Muscle of leg (tissue), 11 donors: ENCODE data around the gene NPHP3. TPM values are rescaled to one million over a fixed set of nuclear protein-coding genes. Genes with fewer than 3 reads are reported as not detected.

ENCODE experiments used
- DNase-seq: peaks from one replicate; pipeline ENCODE4 v3.0.0; 2013
- H3K27ac ChIP-seq: one replicate; pipeline ENCODE4 v1.5.1; 2013; ENCODE audit warnings: mild to moderate bottlenecking, low read length, control low read depth
- H3K27me3 ChIP-seq: one replicate; pipeline ENCODE4 v1.6.1; 2013; ENCODE audit warnings: low read length; ENCODE audit not compliant: control insufficient read depth, insufficient read depth
- H3K36me3 ChIP-seq: one replicate; pipeline ENCODE4 v1.6.1; 2013; ENCODE audit warnings: low read length; ENCODE audit not compliant: control insufficient read depth, insufficient read depth
- H3K4me1 ChIP-seq: one replicate; pipeline ENCODE4 v1.6.1; 2013; ENCODE audit warnings: low read length; ENCODE audit not compliant: control insufficient read depth, insufficient read depth
- H3K4me3 ChIP-seq: one replicate; pipeline ENCODE4 v1.5.1; 2013; ENCODE audit warnings: low read length, control low read depth
- H3K9me3 ChIP-seq: replicated peaks from 2 replicates; pipeline ENCODE4 v1.6.1; 2013; ENCODE audit warnings: low read depth, low read length; ENCODE audit not compliant: control insufficient read depth
- WGBS: methylation state at CpG from one replicate; pipeline ENCODE4 v1.1.5; 2013; ENCODE audit warnings: missing lambda C conversion rate; ENCODE audit not compliant: insufficient coverage; 5-methylcytosine and 5-hydroxymethylcytosine counted together
- polyA plus RNA-seq, 8 donors: library from polyadenylated mRNA; unstranded; fragments of 120-200 nt; gene quantifications; one replicate each; pipeline versions ENCODE4 v1.2.1 to v1.2.3, GENCODE V29; 2013; ENCODE audit warnings: inconsistent platforms in 1 of 8, low replicate concordance in 1 of 8; ENCODE audit not compliant: insufficient read length in 8 of 8, insufficient read depth in 1 of 8
- total RNA-seq: library from RNA; stranded (reverse); fragments of 120-200 nt; gene quantifications from one replicate; pipeline ENCODE4 v1.2.4, GENCODE V29; 2013

NPHP3 gene
- total and polyA plus RNA-seq, 9 donors = 21.3 to 50.8 (median 29.4) TPM

DNA sequence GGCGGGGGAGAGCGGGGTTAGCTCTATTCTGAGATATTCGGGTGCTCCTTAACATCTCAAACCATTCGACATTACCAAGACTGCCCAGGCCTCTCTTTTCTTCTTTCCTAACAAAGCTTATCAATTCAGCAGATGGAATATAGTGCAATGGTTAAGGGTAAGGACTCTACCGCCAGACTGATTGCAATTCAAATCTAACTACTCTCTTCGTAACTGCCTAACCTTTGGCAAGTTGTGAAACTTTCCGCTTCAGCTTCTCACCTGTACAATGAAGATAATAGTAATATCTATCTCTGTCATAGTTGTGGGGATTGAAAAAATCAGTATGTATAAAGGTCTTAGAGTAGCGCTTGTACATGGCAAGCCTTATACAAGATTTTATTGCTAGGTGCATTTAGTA, 61.1 kb downstream of the NPHP3 start:
- no CpG with 5 or more reads among the region's 8 CpGs for WGBS
- Histone ChIP-seq H3K27me3 (no peaks in the 10 kb centered on the region), H3K4me3 (peak overlapping the region; percentile 69), H3K4me1 (peaks cover 2% of the 10 kb centered on the region), H3K36me3 (no peaks in the 10 kb centered on the region), H3K27ac (no peak overlapping the region), H3K9me3 (no peaks in the 10 kb centered on the region)
- DNase-seq = no peak

- H3K27me3 ChIP-seq = no peaks in the 10 kb centered on the region
- DNase-seq = no peak
- peak overlapping the region; percentile 69 for H3K4me3 ChIP-seq
- WGBS = 0% methylated on average over 2 of the region's 5 CpGs
- peak overlapping the region; percentile 94 for H3K27ac ChIP-seq
- H3K4me1 ChIP-seq = peaks cover 2% of the 10 kb centered on the region
- H3K9me3 ChIP-seq = no peaks in the 10 kb centered on the region
- H3K36me3 ChIP-seq = no peaks in the 10 kb centered on the region
Observed at GRCh38 chr3:132660811-132661070, 61.5 kb downstream of the NPHP3 start.

DNA sequence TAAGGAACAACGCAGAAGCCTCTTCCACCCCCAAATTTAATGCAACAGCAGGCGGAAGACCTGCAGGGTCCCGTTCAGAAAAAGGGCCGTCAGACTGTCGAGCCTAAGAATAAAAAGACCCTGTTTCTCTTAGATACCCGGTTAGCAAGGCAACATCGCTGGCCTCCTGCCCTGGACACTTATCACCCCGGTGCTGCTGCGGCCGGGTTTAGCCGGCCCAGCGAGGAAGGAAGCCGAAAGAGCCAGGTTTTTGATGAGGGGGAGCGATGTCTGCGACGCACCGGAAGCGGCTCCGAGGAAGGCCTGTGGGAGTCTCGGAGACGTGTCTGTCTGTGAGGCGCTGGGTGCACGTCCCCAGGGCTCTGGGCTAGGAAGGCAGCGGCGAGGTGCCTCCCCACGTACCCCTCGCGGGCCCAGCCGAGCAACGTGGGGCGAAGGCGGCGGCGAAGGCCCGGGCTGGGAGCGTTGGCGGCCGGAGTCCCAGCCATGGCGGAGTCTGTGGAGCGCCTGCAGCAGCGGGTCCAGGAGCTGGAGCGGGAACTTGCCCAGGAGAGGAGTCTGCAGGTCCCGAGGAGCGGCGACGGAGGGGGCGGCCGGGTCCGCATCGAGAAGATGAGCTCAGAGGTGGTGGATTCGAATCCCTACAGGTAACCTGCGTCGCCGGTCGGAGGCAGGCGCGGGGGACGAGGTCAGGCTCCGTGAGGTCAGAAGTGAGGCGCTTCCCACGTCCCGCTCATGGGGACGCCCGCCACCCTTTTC, 62.0 kb downstream of the NPHP3 start, which contains the start of gene UBA5:
UBA5 (plus strand) TSS at position 278 of the 759 bp plus-strand sequence; CDS start at position 487, 209 bp downstream.
- H3K4me1 ChIP-seq = peaks cover 2% of the 10 kb centered on the region
- WGBS = under 1% methylated on average over 62 of the region's 64 CpGs
- H3K36me3 ChIP-seq = no peaks in the 10 kb centered on the region
- H3K4me3 ChIP-seq = peak within 1 kb of the TSS; percentile 69
- H3K27me3 ChIP-seq = no peaks in the 10 kb centered on the region
- H3K9me3 ChIP-seq = no peaks in the 10 kb centered on the region
- peak within 1 kb of the TSS; percentile 94 for H3K27ac ChIP-seq
- DNase-seq = peak; percentile 88

DNA sequence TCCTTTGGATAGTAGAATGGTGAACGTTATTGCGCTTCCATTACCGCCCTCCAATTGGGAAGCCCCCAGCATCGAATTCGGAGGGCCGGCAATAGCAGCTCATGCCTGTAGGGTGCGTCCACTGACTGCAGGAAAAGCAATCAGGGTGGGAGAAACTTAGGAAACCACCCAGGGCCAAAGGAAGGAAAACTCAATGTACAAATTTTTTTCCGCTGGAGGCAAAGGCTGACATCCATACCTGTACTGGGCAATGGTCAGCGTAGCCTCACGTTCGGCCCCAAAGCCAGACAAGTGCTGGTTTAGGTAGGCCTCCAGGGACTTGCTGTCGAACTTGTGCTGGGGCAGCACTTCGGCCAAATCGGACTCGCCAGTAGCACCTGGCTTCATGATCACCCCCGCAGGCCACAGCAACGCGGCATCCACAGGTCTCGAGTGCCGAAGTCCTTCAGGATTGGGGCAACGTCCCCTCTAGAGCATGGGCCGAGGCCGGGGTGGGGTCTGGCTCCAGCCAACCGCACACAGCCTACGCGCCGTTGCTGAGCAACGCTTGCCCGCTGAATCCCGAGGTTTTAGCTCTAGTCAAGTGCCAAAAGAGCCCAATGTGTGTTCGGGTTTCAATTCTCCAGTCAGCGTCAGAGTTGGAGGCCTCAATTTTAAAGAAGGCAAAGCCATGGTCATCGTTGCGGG, 62.7 kb downstream of the NPHP3 start, which contains the start of gene ACAD11:
ACAD11 (minus strand) TSS at position 445 of the 687 bp plus-strand sequence; CDS start at position 387, 58 bp downstream.
- H3K4me1 ChIP-seq = peaks cover 2% of the 10 kb centered on the region
- no peaks in the 10 kb centered on the region for H3K27me3 ChIP-seq
- WGBS = 0% methylated on average over 29 of the region's 34 CpGs
- peak; percentile 88 for DNase-seq
- H3K9me3 ChIP-seq = no peaks in the 10 kb centered on the region
- no peaks in the 10 kb centered on the region for H3K36me3 ChIP-seq
- peak within 1 kb of the TSS; percentile 69 for H3K4me3 ChIP-seq
- peak within 1 kb of the TSS; percentile 94 for H3K27ac ChIP-seq

DNA sequence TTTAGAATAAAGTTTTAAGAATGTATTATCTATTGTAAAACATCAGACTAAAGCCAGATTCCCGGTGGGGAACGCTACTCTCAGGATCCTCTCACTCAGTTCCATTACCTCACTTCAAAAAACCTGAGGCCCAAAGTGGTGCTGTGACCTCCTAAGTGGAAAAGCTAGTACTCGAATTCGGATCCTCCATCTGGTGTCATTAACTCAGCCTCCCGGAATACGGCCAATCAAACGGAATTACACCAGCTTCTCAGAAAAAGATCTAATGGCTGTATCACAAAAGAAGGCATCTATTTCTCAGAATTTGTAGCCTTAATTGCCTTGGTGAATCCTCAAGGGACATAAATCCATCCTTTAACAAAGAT, 63.2 kb downstream of the NPHP3 start:
- peaks cover 2% of the 10 kb centered on the region for H3K4me1 ChIP-seq
- peak overlapping the region; percentile 69 for H3K4me3 ChIP-seq
- no peaks in the 10 kb centered on the region for H3K36me3 ChIP-seq
- no peaks in the 10 kb centered on the region for H3K27me3 ChIP-seq
- 6% methylated on average over 4 of the region's 7 CpGs for WGBS
- no peak for DNase-seq
- peak overlapping the region; percentile 94 for H3K27ac ChIP-seq
- no peaks in the 10 kb centered on the region for H3K9me3 ChIP-seq

DNA sequence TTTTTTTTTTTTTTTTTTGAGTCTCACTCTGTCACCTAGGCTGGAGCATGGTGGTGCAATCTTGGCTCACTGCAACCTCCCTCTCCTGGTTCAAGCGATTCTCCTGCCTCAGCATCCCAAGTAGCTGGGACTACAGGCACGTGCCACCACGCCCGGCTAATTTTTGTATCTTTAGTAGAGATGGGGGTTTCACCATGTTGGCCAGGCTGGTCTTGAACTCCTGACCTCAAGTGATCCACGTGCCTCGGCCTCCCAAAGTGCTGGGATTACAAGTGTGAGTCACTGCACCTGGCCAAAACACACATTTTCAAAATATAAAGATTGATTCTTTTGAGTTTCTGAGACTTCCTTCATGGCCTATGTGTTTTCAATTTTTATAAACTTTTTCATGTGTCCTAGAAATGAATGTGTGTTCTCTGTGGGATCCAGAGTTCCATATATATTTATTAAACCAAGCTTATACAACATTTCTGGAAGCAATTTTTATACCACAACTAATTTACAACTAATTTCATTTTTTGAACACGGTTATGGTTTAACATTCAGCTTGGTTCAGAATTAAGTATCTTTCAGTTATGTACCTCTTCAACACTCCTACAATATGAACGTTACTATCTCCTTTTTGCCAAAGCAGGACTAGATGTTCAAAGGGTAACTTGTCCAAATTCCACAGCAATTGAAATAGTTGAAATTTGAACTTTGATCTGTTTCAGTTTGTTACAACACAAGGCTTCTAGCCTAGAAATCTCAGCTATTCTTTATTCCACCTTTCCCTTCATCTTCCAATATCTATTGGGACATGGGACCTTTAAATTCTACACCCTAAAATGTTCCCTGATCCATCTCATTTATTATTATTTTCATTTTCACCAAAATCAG, 64.1 kb downstream of the NPHP3 start:
- no CpG with 5 or more reads among the region's 8 CpGs for WGBS
- Histone ChIP-seq H3K27ac (no peak overlapping the region), H3K27me3 (no peaks in the 10 kb centered on the region), H3K4me3 (no peak overlapping the region), H3K9me3 (no peaks in the 10 kb centered on the region), H3K36me3 (no peaks in the 10 kb centered on the region), H3K4me1 (peaks cover 2% of the 10 kb centered on the region)
- DNase-seq = no peak

- no peak overlapping the region for H3K27ac ChIP-seq
- no peaks in the 10 kb centered on the region for H3K36me3 ChIP-seq
- H3K9me3 ChIP-seq = no peaks in the 10 kb centered on the region
- no peak for DNase-seq
- peaks cover 2% of the 10 kb centered on the region for H3K4me1 ChIP-seq
- H3K27me3 ChIP-seq = no peaks in the 10 kb centered on the region
- 65% methylated on average over 2 of the region's 2 CpGs for WGBS
- no peak overlapping the region for H3K4me3 ChIP-seq
Observed at GRCh38 chr3:132655471-132655870, 66.7 kb downstream of the NPHP3 start.

GRCh38 chr3:132654721-132655120, 67.5 kb downstream of the NPHP3 start:
- peaks cover 2% of the 10 kb centered on the region for H3K4me1 ChIP-seq
- DNase-seq = no peak
- H3K27ac ChIP-seq = no peak overlapping the region
- H3K27me3 ChIP-seq = no peaks in the 10 kb centered on the region
- no peaks in the 10 kb centered on the region for H3K36me3 ChIP-seq
- H3K4me3 ChIP-seq = no peak overlapping the region
- 66% methylated on average over 3 of the region's 5 CpGs for WGBS
- no peaks in the 10 kb centered on the region for H3K9me3 ChIP-seq

GRCh38 chr3:132654190-132654589, 68.0 kb downstream of the NPHP3 start:
- H3K27me3 ChIP-seq = no peaks in the 10 kb centered on the region
- H3K4me1 ChIP-seq = peaks cover 2% of the 10 kb centered on the region
- no peak overlapping the region for H3K4me3 ChIP-seq
- no peak overlapping the region for H3K27ac ChIP-seq
- no peaks in the 10 kb centered on the region for H3K36me3 ChIP-seq
- no peak for DNase-seq
- WGBS = 83% methylated on average over 1 of the region's 2 CpGs
- no peaks in the 10 kb centered on the region for H3K9me3 ChIP-seq
